SKM-1 (cell line): ENCODE measurements around the gene TMEM163.
"Not testable (repeated sequence)": the region's sequence is repeated elsewhere in the genome, so short reads cannot be mapped to it uniquely, and the experiment has no call there.

Experiments
- DNase-seq: peaks from one replicate; lab custom pipeline; 2025; ENCODE audit not compliant: unreplicated experiment; lab: John Stamatoyannopoulos, UW

The TMEM163 gene

DNA sequence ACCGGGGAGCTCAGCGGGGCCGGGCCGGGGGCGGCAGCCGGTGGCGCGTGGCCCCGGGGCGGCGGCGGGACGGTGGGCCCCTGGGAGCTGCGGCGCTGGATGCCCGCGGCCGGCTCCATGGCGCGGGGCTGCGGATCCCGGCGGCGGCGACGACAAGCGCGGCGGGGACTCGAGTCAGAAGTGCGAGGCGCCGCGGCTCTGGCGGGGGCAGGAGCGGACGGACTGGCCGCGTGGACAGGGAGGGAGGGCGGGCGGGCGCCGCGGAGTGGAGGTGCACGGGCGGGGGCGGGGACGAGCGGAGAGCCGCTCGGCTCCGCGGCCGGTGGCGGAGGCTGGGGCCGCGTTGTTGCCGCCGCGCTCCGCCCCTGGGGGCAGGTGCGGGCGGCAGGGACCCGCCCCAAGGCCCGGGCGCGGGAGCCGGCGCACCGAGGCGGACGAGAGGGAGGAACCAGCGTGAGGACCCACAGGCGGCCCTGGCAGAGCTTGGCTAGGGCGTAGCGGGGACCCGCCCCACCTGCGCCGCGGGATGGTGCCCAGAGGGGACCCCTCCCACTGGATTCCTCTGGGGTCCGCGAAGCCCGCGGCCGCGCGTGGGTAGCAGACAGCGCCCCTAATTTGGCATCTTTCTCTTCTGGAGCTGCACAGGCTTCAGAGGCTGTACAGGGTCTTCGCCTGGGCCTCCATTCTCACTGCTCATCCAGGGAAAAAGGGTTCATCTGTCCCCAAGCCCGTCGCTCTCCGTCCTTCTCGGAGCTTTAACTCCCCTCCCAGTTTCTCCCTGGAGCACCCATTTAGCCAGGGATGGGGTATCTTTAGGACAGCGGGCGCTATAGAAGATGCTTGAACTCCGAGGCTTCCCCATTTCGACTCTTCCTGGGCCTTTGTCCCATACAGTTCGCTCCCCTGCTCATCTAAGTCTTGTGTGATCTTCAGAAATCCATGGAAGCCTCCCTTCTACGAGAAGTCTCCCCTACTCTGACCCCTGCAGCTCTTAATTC is at the start of gene TMEM163:
Gene TMEM163 (minus strand): TSS at position 184 of the 998 bp plus-strand sequence.
- DNase-seq = no peak

DNA sequence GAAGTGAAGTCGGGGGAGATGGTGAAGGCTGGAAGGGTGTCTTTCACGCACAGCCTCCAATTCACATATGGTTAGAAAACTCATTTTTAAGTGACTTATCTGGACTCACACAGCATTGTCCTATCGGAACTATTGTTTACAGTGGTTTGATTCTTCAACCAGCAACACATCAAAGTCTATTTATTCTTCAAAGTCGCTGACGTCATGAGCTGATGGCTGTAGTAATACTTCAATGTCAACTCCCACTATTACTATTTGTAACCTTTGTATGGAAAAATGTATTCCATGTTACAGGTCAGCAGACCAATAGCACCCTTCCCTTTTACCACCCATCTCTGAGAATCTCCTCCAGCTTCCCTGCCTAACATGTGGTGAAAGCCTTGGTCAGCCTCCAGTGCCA is 47.8 kb upstream of the TMEM163 start:
- no peak for DNase-seq

DNA sequence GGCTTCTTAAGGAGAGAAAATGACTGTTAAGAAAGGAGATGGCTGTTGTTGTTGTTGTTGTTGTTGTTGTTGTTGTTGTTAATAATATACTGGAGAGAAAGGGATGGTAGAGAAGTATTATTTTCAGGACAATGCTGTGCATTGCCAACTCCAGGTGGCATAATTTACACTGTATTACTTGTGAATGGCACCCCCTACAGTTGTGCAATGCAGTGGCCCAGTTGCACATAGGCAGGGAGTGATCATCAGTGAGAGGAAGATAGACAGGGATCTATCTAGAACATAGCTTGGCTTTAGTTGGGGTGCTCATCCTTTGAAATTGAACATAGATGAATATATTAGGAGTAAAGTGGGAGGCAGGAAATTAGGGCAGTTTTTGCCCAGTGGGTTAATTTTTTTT is 47.2 kb upstream of the TMEM163 start:
- DNase-seq = no peak

DNA sequence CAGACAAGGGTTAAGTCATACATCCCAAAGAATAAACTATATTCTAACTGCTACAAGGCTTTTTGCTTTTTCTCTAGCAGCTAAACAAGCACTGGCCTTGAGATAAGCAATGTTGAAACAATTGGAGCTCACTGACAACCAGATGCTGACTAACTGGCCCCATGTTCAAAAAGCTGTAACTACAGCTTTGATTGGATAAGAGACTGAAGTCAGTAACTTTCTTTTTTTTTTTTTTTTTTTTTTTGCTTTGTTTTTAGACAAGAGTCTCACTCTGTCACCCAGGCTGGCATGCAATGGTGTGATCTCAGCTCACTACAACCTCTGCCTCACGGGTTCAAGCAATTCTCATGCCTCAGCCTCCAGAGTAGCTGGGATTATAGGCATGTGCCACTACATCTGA is 45.4 kb upstream of the TMEM163 start:
- no peak for DNase-seq

DNA sequence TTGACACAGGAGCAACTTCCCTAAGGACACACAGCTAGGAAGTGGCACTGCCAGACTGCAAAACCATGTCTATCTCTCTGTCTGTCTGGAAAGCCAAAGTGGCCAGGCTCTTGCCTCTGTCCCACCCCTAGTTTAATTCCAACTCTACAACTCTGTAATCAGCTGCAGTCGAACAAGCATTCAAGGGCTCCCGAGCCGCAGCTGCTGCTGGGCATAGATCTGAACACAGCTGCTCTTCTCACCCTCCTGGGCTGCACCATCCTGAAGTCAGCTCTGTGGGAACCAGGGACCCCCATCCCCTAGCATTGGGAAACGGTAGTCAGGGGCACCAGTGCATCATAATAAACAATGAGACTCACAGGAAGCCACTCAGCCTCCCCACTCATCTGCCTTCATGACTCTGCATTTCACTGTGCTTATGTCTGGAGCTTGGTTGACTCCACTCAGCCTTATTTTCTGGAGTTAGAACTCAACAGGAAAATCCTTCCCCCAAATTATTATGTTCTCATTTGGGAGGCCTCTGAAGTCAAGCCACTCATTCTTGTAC is 44.4 kb upstream of the TMEM163 start:
- no peak for DNase-seq

DNA sequence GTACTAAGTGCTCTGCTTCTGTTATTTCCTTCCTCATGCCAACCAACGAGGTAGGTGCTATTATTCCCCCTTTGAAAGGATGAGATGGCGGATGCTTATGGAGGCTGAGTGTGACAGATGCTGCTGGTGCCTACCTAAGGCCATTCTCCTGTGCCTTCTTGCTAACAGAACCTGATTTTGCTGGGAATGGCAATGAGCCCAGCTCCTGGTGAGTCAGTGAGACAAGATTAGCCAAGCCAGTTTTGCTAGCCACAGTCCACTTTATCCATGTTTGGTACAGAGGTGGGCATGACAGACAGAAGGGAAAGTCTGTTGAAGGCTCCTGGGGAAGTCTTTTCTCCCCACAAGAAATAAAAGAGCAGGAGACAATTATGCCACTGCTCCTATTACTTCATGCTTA is 43.7 kb upstream of the TMEM163 start:
- no peak for DNase-seq

DNA sequence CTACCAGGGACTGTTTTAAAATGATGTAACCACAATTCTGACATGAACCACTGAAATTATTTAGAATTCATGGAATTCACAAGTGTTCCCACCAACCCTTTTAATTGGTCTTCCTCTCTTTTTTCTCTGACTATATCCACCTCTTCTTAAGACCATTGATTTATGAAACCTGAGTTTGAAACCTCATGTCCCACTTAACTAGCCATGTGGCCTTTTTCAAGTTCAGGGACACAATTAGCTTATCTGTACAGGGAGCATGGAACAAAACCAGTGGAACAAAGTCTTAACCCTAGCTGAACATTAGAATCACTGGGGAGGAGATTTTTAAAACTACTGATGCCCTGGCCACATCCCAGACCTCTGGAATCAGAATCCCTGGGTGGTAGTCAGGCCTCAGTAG is 41.6 kb upstream of the TMEM163 start:
- DNase-seq = no peak

DNA sequence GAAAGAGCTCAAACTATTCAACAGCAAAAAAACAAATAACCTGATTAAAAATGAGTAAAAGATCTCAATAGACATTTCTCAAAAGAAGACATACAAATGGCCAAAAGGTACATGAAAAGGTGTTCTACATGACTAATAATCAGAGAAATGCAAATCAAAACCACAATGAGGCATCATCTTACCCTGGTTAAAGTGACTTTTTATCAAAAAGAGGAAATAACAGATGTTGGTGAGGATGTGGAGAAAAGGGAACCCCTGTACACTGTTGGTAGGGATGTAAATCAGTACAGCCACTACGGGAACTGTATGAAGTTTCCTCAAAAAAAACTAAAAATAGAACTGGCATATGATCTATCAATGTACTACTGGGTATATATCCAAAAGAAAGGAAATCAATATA is 39.8 kb upstream of the TMEM163 start:
- DNase-seq = peak; percentile 14

DNA sequence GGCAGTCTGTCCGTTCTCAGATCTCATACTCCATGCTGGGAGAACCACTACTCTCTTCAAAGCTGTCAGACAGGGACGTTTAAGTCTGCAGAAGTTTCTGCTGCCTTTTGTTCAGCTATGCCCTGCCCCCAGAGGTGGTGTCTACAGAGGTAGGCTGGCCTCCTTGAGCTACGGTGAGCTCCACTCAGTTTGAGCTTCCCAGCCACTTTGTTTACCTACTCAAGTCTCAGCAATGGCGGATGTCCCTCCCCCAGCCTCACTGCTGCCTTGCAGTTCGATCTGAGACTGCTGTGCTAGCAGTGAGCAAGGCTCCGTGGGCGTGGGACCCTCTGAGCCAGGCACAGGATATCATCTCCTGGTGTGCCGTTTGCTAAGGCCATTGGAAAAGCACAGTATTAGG is 33.2 kb upstream of the TMEM163 start:
- not testable (repeated sequence) for DNase-seq

DNA sequence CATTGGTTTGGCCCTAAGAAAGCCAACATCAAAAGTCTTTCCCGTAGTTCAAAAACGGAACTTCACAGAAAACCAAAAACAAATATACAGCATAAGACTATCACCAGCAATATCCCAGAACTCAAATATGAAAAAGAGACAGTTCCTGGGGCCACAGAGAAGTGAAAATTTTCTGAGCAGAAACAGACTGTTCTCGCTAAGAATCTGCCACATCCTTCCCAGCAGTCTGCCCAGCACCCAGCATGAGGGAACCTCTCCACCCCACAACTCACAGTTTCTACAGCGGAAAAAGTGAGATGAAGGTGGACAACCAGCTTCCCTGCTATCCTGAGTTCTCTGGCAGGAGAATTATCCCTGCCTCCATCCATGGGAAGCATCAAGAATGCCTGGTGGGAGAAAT is 26.7 kb upstream of the TMEM163 start:
- no peak for DNase-seq

DNA sequence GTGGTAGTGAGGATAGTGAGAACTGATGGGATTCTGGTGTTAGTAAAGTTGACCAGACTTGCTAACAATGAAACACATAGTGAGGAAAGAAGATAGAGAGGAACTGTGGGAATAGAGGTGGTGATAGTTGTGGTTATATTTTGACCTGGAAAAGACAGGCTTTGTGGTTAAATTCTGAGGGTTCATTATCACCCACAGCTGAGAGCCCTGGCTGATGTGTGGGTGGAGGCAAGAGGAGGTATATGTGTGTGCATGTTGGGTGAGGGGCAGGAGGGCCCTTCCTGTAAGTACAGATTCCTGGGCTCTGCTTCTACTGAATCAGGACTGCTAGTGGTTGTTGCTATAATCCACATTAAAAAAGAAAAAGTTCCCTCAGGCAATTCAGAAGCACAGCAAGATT is 26.2 kb upstream of the TMEM163 start:
- no peak for DNase-seq

DNA sequence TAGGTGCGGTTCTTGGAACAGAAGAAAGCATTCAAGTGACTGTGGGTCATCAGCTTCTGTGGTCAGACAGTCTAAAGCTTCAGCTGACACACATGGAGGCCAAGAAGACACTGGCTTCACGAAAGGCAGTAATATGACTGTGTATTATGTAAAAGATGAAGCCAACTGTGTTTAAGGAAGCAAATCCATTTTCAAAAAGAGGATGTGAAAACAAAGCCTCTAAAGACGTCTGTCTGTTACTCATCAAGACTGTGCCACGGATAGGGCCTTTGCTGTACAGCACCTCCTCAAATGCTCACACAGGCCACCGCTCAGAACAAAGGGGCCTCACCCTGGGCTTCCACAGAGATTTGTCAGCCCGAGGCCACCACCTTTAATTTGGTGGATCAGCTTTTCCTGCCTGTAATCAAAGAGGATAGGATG is 21.1 kb upstream of the TMEM163 start:
- DNase-seq = peak; percentile 84

DNA sequence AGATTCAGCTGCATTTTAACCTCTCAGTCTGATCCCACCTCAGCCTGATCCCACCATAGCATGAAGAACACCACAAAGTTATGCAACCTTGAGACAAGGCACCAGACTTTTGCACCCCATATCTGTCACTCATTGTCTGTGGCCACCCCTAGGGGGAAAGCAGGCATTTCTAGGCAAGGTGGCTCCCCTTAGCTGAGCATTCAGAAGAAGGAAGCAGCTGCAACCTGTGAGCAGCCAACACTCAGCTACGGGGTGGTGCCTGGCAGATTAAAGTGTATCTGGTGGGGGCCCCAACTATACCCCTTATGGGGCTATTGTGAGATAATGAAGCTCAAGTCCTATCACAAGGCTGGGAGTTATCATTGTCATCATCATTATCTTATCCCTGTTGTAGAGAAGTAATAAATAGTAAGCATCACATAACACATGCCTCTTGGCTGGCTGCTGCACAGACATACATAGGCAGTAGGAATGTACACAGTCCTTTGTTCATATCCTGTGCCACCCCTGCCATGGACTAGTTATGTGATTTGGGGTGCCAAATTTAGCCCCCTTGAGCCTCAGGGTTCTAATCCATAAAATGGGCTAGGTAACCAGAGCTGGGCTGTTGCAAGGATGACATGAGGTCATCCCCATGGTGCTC is 20.6 kb upstream of the TMEM163 start:
- DNase-seq = no peak

DNA sequence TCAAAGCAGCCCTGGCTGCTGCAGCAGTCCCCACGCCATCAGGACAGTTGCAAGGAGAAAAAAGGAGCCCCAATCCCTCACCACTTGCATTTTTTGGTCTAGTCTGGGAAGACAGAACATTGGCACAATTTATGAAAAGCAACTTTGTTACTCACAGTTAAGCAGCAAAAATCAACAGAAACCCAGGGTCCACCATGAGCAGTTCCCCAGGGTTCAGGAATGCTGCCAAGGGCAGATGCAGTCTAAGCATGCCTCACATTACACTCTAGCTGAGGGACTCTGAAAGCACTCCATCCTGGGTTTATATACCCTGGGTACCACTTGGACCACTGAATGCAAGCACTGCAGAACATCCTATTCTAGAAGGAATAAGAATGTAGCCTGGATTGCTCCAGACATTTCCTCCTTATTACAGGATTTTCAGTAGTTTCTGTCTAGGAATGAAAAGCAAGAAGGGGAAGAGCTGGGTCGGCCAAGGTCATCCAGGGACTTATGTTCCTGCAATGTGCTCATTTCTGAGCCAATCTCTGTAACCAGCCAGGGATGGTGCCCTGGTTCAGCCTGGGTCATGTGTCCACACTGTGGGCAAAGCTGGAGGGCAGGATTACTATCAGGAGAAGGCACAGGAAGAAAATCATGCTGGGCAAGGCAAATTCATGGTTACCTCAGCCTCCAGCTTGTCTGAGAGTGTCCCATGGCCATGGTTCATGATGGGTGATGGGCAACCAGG is 19.5 kb upstream of the TMEM163 start:
- no peak for DNase-seq

DNA sequence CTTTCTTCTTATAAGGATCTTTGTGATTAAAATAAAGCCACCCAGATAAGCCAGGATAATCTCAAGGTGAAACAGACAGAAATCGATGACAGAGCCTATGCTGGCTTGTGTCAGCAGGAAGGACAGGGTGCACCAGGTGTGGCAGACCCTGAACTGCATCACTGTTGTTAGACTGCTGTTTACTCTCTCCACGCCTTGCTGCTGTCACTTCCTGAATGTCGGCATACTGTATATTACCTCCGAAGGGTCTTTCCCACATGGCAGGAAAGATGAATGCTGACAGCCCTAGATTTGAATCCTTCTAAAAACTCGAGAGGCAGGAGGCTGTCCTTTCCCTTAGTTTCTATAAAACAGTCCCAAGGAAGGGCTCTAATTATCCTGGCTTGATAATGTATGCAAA is 18.9 kb upstream of the TMEM163 start:
- no peak for DNase-seq

DNA sequence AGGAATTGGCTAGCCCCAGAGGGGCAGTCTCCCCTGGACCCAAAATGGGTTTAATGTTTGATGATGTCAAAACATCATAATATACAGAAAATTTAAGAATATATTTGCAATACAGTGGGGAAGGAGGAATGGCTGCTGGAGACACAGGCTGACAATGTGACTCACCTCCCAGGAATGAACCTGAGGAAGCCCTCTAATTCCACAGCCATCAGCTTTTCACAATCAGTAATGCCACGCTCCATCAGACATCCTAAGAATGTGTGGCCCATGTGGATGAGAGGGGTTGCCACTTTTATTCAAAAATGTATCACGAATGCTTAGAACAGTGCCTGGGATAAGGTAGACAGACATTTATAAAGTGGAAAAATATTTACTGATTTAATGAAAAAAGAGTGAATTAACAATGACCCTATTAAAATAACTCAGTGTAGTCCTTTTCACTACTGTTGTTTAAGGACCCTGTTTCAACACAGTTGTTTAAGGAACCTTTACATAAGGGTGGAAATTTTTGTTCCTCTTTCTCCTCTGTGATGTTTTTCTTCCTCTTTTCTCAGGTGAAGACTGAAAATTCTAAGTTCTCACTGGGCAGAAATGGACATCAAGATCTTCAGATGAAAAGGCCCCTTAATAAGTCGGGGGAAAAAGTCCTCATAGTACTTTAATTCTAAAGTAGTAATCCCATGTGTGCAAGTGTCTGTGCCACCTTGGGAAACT is 17.5 kb upstream of the TMEM163 start:
- peak; percentile 77 for DNase-seq

DNA sequence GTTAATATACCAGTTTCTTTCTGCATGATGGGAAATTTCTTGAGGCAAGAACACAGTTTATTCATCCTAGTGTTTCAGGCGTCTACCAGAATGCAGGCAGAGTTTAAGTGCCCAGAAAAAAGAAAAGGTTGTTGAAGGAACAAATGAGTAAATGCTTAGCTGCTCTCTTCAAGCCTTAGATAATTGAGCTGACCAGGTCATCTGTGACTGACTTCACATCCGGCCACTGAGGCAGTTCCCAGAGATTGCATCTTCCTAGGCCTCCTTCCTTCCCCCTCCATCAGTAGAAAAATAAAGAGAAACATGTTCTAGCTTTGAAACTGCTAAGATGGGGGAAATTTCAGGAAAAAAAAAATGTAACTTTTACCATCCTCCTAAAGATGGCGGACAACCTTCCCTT is 9.4 kb upstream of the TMEM163 start:
- DNase-seq = no peak

DNA sequence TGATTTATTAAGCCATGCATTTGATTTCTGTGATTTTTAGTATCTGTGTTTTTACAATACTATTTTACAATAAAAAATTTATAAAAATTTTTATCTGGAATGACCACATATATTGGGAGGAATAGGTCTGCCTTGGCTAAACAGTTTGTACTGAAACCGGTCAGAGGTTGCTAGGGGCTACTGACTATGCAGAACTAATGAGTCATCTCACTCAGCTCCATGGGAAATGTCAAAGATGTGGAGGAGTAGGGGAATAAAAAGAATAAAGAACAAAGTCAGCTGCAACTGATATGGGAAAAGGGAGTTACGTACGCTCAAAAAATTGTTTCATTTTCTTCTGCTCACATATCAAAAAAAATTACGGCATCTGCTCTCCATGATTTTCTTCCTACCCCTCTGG is 8.6 kb upstream of the TMEM163 start:
- no peak for DNase-seq

DNA sequence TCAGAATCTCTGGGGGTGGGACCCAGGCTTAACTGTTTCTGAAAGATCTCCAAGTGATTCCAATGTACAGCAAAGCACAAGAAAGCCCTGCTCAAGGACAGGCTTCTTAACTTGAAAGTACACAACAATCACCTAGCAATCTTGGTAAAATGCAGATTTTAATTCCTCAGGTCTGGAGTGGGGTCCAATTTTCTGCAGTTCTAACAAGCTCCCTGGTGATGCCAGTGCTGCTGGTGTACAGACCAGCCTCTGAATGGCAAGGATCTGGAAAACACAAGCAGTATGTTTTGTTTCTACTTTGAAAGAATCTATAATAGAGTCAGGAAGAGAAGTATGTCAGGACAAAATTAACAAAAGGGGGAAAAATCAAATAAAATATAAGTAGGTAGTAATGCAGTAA is 7.8 kb upstream of the TMEM163 start:
- DNase-seq = no peak

DNA sequence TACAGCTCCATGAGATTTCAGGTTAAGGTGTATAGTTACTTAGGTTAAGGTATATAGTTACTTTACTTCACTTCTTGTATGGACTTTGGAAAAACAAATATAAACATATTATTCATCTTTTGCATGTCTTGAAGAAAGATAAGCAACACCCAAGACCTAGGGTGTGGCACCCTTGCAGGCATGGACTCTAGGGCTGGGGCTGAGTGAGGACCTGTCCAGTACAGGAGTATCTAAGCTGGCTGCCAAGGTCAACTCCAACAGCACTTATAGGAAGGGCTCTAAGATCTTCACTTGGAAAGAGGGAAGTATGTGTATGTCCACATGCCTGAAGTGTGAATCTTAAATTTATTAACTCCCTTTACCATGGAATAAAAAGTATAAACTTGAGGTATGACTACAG is 7.1 kb upstream of the TMEM163 start:
- DNase-seq = no peak

DNA sequence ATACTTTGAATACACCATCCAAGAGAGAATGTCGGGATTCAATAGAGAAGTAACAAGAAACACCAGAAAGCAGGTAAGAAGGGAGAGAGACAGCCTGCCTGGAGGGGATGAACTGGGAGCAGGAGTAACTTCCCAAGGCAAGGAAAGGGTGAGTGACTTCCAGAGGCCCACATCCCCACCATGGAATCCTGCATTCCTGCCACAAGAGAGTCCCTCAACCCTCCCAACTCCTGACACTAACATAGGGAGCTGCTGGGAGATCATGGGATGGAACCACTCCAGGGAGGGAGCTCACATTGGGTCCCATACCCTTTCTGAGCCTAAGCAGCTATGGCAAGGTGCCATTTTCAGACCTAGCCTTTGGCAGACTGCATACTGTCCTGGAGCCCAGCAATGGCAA is 5.5 kb upstream of the TMEM163 start:
- no peak for DNase-seq
